HepG2 (cell line): ENCODE data around the gene DLEC1. TPM values are rescaled to one million over a fixed set of nuclear protein-coding genes. Genes with fewer than 3 reads are reported as not detected.

Experiments used
- ATAC-seq: fragments of 200-7000 bp; cut with Tn5 transposase; 3 replicates; pipeline ENCODE4 v1.9.1; 2020; ENCODE audit warnings: mild to moderate bottlenecking, moderate library complexity
- BruUV-seq: library from RNA; stranded (reverse); fragments of 400-500 nt; replicated peaks from 2 replicates; lab custom pipeline; 2021; lab: Mats Ljungman, UMichigan
- CTCF ChIA-PET: fragments of 300-600 bp; formaldehyde crosslinking; extraction: SDS; loops from one replicate; lab custom pipeline; 2021; ENCODE audit warnings: low total read pairs, inconsistent platforms, low intra/inter-chr PET ratio; lab: Yijun Ruan, JAX
- POLR2A ChIA-PET: fragments of 350-600 bp; sonication (Branson Sonifier 250); formaldehyde crosslinking; loops from one replicate; lab custom pipeline; 2020; ENCODE audit warnings: antibody characterized with exemption, inconsistent platforms; lab: Yijun Ruan, JAX
- DNase-seq: peaks from one replicate; pipeline ENCODE4 v3.0.0-alpha.2; 2015; ENCODE audit warnings: low spot score
- FAIRE-seq: peaks from 3 replicates; lab custom pipeline; 2011; peaks lifted over from hg19 to GRCh38; lab: Jason Lieb, UNC
- H2AFZ ChIP-seq: one replicate; pipeline ENCODE4 v1.6.1; 2011; ENCODE audit warnings: low read length, inconsistent platforms
- H3K27ac ChIP-seq: fragments of 300-600 bp; 3 replicates; pipeline ENCODE4 v1.8.0; 2011; ENCODE audit warnings: mixed run types, mild to moderate bottlenecking, mixed read lengths, low read length, inconsistent platforms; ENCODE audit not compliant: insufficient read depth; ENCODE audit errors: extremely low read length
- H3K27me3 ChIP-seq, 2 experiments: fragments of 200-600 bp in 1 of 2; 2 replicates in 1 of 2; 3 replicates in 1 of 2; pipeline versions ENCODE4 v1.6.0 to v1.8.0; 2011; ENCODE audit warnings: low read length in 2 of 2, mild to moderate bottlenecking in 2 of 2, moderate library complexity in 2 of 2, inconsistent platforms in 1 of 2; ENCODE audit not compliant: insufficient read depth in 2 of 2, control insufficient read depth in 1 of 2
- H3K36me3 ChIP-seq, 2 experiments: fragments of 200-600 bp in 1 of 2; replicated peaks in 1 of 2; 2 replicates in 1 of 2; 3 replicates in 1 of 2; pipeline versions ENCODE4 v1.5.1 to v1.8.0; 2011; ENCODE audit warnings: low read length in 2 of 2, inconsistent platforms in 1 of 2; ENCODE audit not compliant: insufficient read depth in 2 of 2, control insufficient read depth in 1 of 2
- H3K4me1 ChIP-seq: 2 replicates; pipeline ENCODE4 v1.5.1; 2012; ENCODE audit warnings: low read length, inconsistent platforms; ENCODE audit not compliant: insufficient read depth
- H3K4me2 ChIP-seq: 2 replicates; pipeline ENCODE4 v1.6.0; 2011; ENCODE audit warnings: low read depth, low read length, inconsistent platforms
- H3K4me3 ChIP-seq, 3 experiments: fragments of 200-600 bp in 1 of 3; sonication (generic), shearing (Covaris generic) in 1 of 3; replicated peaks in 1 of 3; 2 replicates each; pipeline ENCODE4 v1.5.1; 2011 to 2016; ENCODE audit warnings: low read length in 3 of 3, inconsistent platforms in 2 of 3, low read depth in 2 of 3, mild to moderate bottlenecking in 2 of 3, control low read depth in 1 of 3, mixed read lengths in 1 of 3; ENCODE audit not compliant: insufficient read depth in 1 of 3
- H3K79me2 ChIP-seq: one replicate; pipeline ENCODE4 v1.6.1; 2011; ENCODE audit warnings: low read length, inconsistent platforms; ENCODE audit not compliant: insufficient read depth
- H3K9ac ChIP-seq: 2 replicates; pipeline ENCODE4 v1.6.0; 2011; ENCODE audit warnings: mild to moderate bottlenecking, low read depth, low read length, inconsistent platforms; ENCODE audit not compliant: insufficient read depth
- H3K9me3 ChIP-seq: 2 replicates; pipeline ENCODE4 v1.5.1; 2012; ENCODE audit warnings: mild to moderate bottlenecking, low read length
- H4K20me1 ChIP-seq: 2 replicates; pipeline ENCODE4 v1.6.0; 2011; ENCODE audit warnings: inconsistent platforms, mild to moderate bottlenecking, low read length, moderate library complexity; ENCODE audit not compliant: insufficient read depth
- BCLAF1 ChIP-seq: fragments of 450-650 bp; IDR thresholded peaks from 2 replicates; pipeline ENCODE4 v1.6.1; 2017; ENCODE audit warnings: mild to moderate bottlenecking
- NFRKB ChIP-seq: fragments of 450-650 bp; IDR thresholded peaks from 2 replicates; pipeline ENCODE4 v1.6.1; 2017
- TAF1 ChIP-seq: sonication (generic); formaldehyde crosslinking; IDR thresholded peaks from 2 replicates; pipeline ENCODE4 v1.4.0; 2020; ENCODE audit warnings: missing genetic modification reagents
- YEATS2 ChIP-seq: sonication (generic); formaldehyde crosslinking; IDR thresholded peaks from 2 replicates; pipeline ENCODE4 v1.4.0; 2020; ENCODE audit warnings: missing genetic modification reagents, borderline replicate concordance
- ZNF446 ChIP-seq: sonication (generic); formaldehyde crosslinking; IDR thresholded peaks from 2 replicates; pipeline ENCODE4 v1.5.0; 2020; ENCODE audit warnings: mild to moderate bottlenecking, missing genetic modification reagents
- ZNF589 ChIP-seq: sonication (generic); formaldehyde crosslinking; conservative IDR thresholded peaks from 2 replicates; pipeline ENCODE4 v1.8.0; 2022; ENCODE audit warnings: mild to moderate bottlenecking, moderate library complexity, missing genetic modification reagents
- ZNF660 ChIP-seq: sonication (generic); formaldehyde crosslinking; IDR thresholded peaks from 2 replicates; pipeline ENCODE4 v1.5.1; 2020; ENCODE audit warnings: mild to moderate bottlenecking, low read depth, missing genetic modification reagents, borderline replicate concordance
- ZSCAN25 ChIP-seq: sonication (generic); formaldehyde crosslinking; IDR thresholded peaks from 2 replicates; pipeline ENCODE4 v1.8.0; 2022; ENCODE audit warnings: mild to moderate bottlenecking, missing genetic modification reagents
- ZXDC ChIP-seq: sonication (generic); formaldehyde crosslinking; IDR thresholded peaks from 2 replicates; pipeline ENCODE4 v1.5.0; 2020; ENCODE audit warnings: mild to moderate bottlenecking, missing genetic modification reagents
- WGBS: methylation state at CpG from one replicate; pipeline ENCODE4 v1.1.6; 2017; ENCODE audit warnings: low lambda C conversion rate; 5-methylcytosine and 5-hydroxymethylcytosine counted together
- in situ Hi-C: cut with HindIII; loops from 2 replicates; pipeline ENCODE4 v1.10.0; 2017; ENCODE audit warnings: low pct_unique_long_range_greater_than_20kb; ENCODE audit not compliant: extremely low pct_ligation_motif_present
- intact Hi-C: fragments of 100-400 bp; cut with micrococcal nuclease; formaldehyde crosslinking; loops from one replicate; pipeline ENCODE4 v1.10.0; 2022; ENCODE audit not compliant: unreplicated experiment
- polyA plus RNA-seq, 8 experiments: library from polyadenylated mRNA; depleted of rRNA in 3 of 8; stranded (reverse) in 7 of 8; unstranded in 1 of 8; fragments of >200 nt; fragmentation: Illumina TruSeq in 4 of 8; extraction: Trizol in 4 of 8; gene quantifications; 2 replicates each; pipeline versions ENCODE4 v1.2.1 to v1.2.3, GENCODE V29; 2011 to 2016; ENCODE audit warnings: low read depth in 4 of 8, missing spikeins in 1 of 8, mixed read lengths in 1 of 8; ENCODE audit not compliant: insufficient read depth in 1 of 8
- total RNA-seq, 5 experiments: library from RNA; depleted of rRNA; stranded (reverse); fragments of >200 nt; fragmentation: Illumina TruSeq; extraction: Trizol; gene quantifications; 2 replicates each; pipeline ENCODE4 v1.2.3, GENCODE V29; 2016; ENCODE audit warnings: low read depth in 1 of 5

DLEC1 gene
- total and polyA plus RNA-seq, 2 of the 13 experiments (the other 11 are each of a cell fraction or from before 2014, with no cell fraction given): 0.09 TPM; not detected in 1

- POLR2A ChIA-PET: interaction anchor here (0.6 to 1.5 kb wide), 5 partner anchors 8 to 168 kb away, joined by 3 to 5 read pairs (median 4); partner anchors contain the start of gene OXSR1
- H3K4me3 ChIP-seq: no peak overlapping the region
- intact Hi-C loops: no loop called here
- no peak for TF ChIP-seq ZNF589 (CRISPR knock-in tag)
- TF ChIP-seq YEATS2 (CRISPR knock-in tag): no peak
- no peak for TF ChIP-seq ZSCAN25 (CRISPR knock-in tag)
- no peak for TF ChIP-seq ZXDC
- TF ChIP-seq ZNF660 (CRISPR knock-in tag): no peak
- TF ChIP-seq NFRKB: no peak
- TF ChIP-seq TAF1: no peak
- TF ChIP-seq BCLAF1: no peak
- no peak for TF ChIP-seq ZNF446 (CRISPR knock-in tag)
- TF ChIP-seq, all 625 proteins: peak for 0
- WGBS: 65% methylated on average over 5 of the region's 10 CpGs
- CTCF ChIA-PET: interaction anchor here (1.5 to 1.8 kb wide), 2 partner anchors 23 to 142 kb away, joined by 6 to 10 read pairs; no protein-coding TSS in a partner anchor
- Histone ChIP-seq H3K9ac (no peak overlapping the region), H3K4me1 (peaks cover 76% of the 10 kb centered on the region), H3K27me3 (peaks cover 0 to 17% of the 10 kb centered on the region in 2 experiments; a peak in 2 of 5 replicates), H3K27ac (no peak overlapping the region), H3K79me2 (no peaks in the 10 kb centered on the region), H4K20me1 (no peaks in the 10 kb centered on the region), H3K9me3 (no peaks in the 10 kb centered on the region), H2AFZ (no peak overlapping the region), H3K4me2 (no peak overlapping the region), H3K36me3 (no peaks in the 10 kb centered on the region)
- no TSS peak for BruUV-seq
- in situ Hi-C loops: no loop called here
- ATAC-seq (no peak), DNase-seq (no peak), FAIRE-seq (no peak)
Observed at GRCh38 chr3:37997342-37997741, 41.7 kb upstream of the DLEC1 start.
